Fibroblast of upper back skin (primary cell): ENCODE results near the gene TRPM1.
A peak's percentile ranks its signal among the peaks of the same experiment; 100 is the strongest.

Source experiments
- DNase-seq: peaks from one replicate; pipeline ENCODE4 v3.0.0-alpha.2; 2013

Gene TRPM1

DNA sequence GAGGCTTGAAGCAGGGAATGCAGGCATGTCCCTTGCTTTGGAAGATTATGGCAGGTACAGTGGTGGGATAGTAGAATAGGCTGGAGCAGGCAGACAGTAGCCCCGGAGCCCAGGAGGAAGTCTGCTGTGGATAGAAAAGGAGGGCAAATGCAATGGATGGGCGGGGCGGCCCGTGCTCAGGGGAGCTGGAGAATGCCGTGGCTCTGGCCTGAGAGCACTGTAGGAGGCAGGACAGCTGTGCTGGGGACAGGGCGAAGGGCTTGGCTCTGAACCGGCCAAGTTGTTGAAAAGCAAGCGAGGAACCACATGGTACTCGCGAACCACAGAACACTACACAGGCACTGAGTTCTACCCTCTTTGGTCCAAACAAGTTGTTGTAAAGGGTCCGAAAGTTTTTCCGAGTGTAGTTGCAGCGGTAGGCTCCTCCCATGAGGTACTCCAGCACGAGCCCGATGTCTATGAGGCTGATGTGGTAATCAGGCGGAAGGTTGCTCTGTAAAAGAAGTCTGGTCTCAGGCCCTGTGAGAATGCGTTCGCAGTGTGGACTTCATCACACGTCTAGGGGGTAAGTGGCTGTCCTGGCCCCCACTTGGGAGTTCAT lies 54.7 kb downstream of the TRPM1 start:
- DNase-seq = no peak

DNA sequence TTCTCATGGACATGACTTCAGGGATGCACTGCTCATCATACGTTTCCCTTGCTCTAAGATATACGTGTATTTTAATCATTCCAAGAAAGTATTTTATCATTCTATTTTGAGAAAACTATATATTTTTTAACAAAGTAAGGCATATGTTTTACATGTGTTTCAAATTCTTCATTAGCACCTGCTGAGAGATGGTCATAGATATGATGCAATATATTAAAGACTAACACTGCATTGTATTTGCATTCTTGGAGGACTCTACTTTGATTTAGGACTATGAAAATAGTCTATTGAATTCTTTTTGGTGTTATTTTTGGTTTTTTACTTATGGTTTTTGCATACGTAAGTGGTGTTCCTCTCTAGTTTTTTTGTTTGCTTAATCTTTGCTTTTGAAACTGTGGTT lies 55.9 kb downstream of the TRPM1 start:
- DNase-seq = no peak

DNA sequence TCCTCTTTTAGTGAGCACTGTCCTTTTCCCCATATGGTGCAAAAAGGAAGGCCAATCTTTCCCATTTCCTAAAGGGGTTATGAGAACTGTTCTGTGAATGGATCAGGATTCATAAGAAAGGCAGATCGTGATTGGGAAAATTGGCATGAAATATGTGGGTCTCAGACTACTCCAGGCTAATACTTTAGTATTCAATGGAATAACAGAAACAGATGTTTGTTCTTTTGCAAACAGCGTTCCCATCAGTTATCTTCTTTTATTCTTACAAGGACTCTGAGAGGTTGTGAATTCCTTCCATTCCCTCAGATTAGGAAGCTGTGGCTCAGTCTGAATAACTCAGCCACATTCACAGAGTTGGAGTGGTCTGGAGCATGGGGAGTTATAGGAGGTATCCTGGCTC lies 58.8 kb downstream of the TRPM1 start:
- peak; percentile 40 for DNase-seq

- no peak for DNase-seq
These were observed 59.9 kb downstream of the TRPM1 start for GRCh38 chr15:31041610-31042009.

DNA sequence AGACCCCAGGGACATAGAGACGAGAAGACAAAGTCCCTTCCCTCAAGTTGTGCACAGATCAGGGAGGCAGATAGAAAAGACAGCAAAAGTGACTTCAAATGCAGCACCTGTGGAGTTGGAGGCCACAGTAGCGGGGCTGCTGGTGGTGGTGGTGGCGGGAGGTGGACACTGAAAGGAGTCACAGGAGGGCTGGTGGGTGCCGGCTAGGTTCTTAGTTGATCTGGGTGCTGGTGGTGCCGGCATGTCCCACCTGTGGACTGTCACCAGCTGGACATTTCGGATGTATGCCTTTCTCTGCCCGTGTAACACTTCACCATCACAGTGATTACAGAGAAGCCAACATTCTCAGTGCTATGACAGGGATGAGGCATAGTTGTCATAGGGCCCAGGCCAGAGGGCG lies 60.9 kb downstream of the TRPM1 start:
- DNase-seq = no peak

DNA sequence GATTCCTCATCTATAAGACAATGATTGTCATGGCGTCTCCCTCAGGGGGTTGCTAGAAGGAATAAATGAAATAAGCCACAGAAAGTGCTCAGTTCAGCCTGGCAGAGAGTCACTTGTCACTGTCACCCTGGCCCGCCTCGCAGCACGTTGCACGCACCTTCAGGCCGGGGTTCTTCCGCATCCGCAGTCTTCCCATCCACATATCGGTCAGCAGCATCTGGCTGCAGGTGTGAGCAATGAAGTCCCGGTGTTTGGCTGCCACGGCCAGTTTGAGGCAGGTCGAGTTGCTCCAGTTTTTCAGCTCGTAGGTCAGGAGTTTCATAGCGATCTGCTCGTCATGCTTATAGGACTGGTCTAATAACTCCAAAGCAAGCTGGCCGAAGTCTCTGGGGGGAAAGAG lies 61.6 kb downstream of the TRPM1 start:
- DNase-seq = no peak

- no peak for DNase-seq
These were observed 63.6 kb downstream of the TRPM1 start for GRCh38 chr15:31037731-31038477.

- DNase-seq = no peak
These were observed 64.7 kb downstream of the TRPM1 start for GRCh38 chr15:31036783-31037182.

GRCh38 chr15:31035610-31036009 lies 65.9 kb downstream of the TRPM1 start:
- no peak for DNase-seq

- DNase-seq = peak; percentile 43
These were observed 67.4 kb downstream of the TRPM1 start for GRCh38 chr15:31034152-31034551.

DNA sequence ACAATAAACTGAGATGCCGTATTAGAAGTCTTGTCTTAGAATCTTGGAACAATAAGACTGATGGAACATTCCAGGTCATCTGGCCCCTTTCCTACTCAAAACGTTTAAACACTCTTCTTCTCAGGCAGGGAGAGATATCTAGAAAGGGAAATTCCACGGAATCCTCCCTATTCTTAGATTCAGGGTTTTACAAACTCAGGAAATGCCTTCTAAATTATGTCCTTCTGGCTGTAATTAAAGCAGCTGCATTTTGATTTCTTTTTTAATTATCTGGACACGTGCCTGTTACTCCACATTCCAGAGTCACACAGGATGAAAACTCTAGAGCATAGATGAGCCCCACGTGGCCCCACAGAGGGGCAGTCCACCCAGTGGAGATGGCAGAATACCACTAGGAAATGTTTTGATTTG lies 68.6 kb downstream of the TRPM1 start:
- peak; percentile 86 for DNase-seq

DNA sequence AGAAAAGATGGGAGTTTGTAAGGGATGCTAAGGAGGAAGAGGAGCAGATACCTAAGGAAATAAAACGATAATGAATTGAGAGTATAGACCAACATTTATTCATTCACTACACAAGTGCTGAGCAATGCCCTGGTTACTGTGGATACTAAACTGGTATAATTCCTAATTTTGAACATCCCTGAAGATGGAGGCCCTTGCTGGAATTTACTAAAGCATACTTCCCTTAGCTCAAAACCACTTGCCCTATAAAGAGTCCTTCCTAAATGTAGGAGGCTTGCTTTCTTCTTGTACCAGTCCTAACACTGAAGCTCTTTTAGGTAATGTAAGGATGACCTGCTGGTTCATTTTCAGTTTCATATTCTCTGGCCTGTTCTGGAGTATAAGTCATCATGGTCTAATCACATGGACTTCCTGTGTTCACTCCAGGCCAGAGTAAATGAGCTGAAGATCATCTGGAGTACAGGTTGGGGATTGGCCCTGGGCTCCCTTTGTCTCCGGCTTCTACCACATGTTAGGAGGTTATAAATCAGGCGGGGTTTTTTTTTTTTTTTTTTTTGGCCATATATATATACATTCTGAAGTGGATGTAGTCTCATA lies 70.0 kb downstream of the TRPM1 start:
- DNase-seq = peak; percentile 72

DNA sequence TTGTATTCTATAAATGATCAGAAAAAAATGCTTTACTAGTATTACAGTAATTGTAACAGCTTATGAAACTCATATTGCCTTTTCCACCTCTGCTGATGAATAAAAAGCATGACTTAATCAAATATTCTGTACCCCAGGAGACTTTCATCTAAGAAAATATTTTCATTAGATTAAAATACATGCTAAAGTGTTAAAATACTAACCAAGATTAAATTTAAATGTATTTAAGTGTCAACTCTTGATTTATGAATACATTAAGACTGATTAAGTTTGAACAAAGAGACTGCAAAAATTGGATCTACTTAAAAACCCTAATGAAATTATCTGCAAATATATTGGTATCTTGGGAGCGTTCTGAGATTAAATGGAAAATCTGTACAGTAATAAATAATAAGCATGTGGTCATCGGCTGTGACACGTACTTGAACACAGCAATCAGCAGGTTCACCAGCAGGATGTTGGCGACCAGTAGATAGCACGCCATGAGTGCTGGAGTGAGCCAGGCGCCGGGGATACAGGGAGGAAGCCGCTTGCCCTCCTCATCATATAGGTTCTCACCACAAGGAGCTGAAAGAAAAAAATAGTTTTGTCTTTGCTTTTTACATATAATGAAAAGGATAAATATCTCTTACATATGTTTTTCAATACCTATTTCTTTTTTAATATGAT lies 73.5 kb downstream of the TRPM1 start:
- no peak for DNase-seq

DNA sequence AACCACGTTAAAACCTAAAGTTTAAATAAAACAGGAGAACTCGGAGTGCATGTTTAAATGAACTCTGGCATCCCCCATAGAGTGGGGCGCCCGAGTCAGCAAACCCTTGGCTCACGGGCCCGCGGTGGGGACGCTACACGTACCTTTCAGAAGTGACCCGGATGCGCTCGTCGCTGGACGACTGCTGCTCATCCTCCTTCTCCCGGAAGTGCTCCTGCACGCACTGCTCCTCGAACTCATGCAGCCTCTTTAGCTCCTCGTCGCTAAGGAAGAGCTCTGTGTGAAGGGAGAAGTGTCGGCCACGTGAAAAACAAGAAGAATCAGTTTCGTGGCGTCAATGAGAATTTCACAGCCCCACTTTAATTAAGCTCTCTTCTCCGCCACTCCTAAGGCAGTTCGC lies 75.5 kb downstream of the TRPM1 start:
- DNase-seq = no peak

- no peak for DNase-seq
These were observed 76.5 kb downstream of the TRPM1 start for GRCh38 chr15:31024979-31025378.

GRCh38 chr15:31024330-31024729 lies 77.2 kb downstream of the TRPM1 start:
- DNase-seq = peak; percentile 99

GRCh38 chr15:31023841-31024240 lies 77.7 kb downstream of the TRPM1 start:
- no peak for DNase-seq

- no peak for DNase-seq
These were observed 80.4 kb downstream of the TRPM1 start for GRCh38 chr15:31021067-31021665.

GRCh38 chr15:31020542-31020941 lies 81.0 kb downstream of the TRPM1 start:
- DNase-seq = no peak

GRCh38 chr15:31019986-31020385 lies 81.5 kb downstream of the TRPM1 start:
- DNase-seq = no peak

DNA sequence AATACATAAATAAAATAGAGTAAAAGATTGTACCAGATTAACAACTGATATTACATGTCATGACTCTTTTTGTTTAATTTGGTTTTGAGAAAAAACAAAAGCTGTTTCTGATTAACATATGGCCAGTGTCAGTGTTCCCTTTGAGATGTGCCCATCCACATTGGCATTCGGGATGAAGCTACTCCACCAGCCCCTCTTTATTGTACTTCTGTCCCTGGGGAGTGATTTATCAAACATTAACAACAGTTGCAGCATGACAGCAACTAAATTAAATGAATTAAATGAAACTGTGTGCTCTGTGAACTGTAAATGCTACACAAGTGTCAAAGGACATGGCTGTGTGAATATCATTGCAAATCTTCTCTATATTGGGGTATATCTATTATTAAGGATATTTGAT lies 84.2 kb downstream of the TRPM1 start:
- no peak for DNase-seq

DNA sequence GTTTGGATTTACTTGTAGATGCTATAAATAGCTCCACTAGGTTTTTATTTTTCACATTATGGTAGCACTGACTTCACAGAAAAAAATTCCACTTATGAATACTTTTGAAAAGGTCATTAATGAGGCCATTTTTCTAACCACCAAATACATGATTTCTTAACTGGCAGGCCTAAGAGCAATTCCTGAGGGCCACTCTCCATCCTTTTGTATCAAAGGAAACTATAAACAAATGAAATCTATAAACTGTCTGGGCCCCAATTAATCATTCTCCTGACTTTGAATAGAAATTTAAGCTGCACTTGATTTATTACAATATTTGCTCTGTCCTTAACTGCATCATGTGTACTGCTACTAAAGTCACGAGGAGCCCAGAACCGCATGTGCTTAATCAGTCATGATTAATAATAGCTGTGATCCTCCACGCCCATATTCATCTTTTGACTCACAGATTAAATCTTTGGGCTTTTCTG lies 85.0 kb downstream of the TRPM1 start:
- peak; percentile 93 for DNase-seq

DNA sequence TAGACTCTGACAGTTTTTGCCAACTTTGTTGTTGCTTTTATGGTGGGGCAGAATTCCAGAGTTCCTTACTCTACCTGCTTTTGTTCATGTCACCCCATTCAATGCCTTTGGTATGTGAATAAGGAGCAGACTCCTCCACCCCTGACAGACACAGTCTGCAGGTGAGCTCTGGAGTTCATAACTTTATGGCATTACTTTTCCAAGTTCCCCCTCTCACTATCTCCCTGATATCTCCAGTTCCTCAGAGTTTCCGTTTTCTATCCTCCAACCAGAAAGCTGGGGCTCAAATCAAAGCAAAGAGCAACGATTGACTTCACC lies 87.0 kb downstream of the TRPM1 start:
- DNase-seq = no peak
